ENCODE measurements around the gene CIAPIN1.
"Not testable (repeated sequence)": the region's sequence is repeated elsewhere in the genome, so short reads cannot be mapped to it uniquely, and the experiment has no call there.

Gene CIAPIN1

DNA sequence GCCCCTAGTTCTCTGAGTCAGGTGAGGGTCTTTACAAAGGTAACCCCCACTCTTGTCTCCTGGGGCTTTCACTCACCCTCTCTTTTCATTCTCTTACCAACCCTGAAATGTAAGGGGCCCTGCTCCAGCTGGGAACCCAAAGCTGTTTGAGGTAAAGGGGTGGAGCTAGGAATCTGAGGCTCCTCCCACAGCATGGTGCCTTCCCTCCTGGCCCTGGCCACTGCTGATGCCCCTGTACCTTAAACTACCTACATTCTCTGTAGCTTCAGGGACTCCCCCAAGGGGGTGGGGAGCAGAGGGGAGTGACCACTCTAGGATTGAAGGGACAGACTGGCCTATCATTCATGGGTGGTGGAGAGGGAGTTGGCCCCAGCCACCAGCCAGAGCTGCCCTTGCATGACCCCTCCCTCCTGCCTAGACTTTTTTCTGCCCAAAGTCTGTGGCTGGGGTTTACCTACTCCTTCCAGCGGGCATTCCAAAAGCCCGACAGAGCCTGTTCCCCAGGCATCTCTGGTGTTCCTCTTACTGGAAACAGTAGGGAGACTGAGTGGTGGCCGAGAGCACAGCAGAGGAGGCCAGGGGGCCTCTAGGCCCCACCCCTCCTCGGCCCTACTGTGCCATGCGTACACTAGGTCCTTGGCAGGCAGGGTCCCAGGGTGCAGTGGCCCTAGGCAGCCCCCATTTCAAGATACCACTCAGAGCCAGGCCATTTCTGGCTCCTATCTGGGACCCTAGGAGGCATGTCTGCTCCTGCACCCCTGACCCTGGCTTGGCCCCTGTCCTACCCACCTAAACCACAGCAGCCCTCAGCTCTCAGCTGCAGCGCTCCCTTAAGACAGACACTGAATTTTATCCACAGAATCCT lies 29.6 kb upstream of the CIAPIN1 start:
- no peak for DNase-seq

DNA sequence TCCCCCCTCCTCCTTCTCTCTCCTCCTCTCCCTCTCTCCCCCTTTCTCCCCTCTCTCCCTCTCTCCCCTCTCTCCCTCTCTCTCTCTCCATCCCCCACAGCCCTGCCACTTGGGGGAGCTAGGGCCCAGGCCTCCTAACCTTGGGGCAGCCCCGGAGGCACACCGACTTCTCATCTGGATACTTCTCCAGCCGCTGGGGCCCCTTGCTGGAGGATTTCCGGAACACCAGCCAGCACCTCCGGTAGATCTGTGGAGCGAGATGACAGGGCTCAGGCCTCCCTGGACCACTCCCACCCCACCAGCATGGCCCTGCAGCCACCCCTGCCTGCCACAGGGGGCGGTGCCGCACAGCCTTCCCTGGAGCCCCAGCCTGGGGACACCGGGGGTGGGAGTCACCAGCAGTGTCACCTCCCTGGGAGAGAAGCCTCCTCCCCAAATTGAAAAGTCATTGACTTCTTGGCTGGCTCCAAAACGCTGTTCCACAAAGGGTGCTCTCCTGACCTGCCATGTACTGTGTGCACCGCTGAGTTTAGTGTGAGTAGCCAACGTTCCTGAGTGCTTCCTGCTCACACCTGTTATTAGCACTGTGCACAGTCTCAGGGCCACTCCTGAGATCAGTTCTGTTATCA lies 28.6 kb upstream of the CIAPIN1 start:
- peak; percentile 78 for DNase-seq

- no peak for DNase-seq
Measured at GRCh38 chr16:57474671-57475661, 27.8 kb upstream of the CIAPIN1 start.

DNA sequence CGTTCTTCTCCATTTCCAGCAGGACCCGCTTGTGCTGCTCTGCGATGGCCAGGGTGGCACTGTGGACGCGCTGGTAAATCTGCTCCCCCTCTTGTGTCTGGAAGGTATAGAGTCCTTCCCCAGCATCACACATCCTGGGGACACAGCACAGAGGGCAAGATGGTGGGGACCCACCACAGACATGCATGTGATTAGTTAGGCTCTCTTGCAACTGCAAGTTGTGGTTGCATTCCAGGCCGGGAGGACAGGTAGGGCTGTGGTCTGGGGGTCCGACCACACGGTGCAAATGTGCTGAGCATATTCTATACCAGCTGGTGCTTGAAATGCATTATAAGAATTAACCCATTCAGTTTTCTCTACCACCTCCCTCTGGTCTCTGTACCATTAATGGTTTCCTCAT lies 26.7 kb upstream of the CIAPIN1 start:
- no peak for DNase-seq

DNA sequence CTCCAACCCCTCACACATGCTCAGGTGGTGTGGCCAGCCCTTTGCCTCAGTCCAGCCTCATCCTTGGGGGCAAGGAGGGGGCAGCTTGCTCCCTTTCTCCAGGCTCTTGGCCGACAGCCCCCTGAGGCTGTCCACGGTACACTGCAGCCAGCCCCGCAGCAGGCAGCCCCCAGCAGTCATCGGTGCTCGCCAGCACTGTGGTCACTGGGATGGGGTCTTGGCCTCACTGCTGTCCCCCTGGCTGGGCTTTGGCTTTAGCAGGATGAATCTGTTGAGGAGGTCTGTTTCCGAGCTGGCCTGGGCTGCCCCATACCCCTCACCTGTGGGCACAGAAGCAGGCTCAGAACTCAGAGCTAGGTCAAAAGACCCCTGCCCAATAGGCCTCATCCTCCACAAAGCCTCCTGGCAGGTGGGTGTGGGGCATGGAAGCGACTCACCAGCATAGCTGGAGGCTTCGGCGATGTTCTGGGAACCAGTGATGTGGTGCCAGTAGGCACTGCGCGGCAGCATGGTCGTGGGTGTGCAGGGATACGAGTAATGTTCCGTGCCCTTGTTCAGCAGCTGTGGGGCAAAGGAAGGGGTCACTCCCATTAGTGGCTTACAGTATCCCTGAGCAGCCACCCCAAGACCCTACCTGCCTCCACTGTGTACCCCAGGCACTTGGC lies 26.1 kb upstream of the CIAPIN1 start:
- DNase-seq: no peak

DNA sequence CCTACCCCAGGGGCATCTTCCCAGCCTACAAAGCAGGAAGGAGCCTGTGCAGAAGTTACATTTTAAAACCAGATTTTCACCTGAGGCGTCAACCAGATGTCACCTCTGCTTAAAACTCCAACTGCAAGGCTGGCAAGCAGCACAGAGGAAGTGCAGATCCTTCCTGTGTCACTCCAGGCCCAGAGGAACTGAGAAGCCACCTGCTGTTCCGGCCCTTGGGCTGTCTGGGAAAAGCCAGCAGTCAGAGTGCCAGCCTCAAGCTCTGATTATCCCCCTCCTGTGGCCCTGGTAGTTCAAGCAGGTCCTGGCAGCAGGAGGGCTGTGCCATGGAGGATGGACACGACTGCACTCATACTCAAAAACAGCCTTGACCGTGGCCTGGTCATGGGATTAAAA lies 25.5 kb upstream of the CIAPIN1 start:
- no peak for DNase-seq

- no peak for DNase-seq
Measured at GRCh38 chr16:57471852-57472664, 24.9 kb upstream of the CIAPIN1 start.

DNA sequence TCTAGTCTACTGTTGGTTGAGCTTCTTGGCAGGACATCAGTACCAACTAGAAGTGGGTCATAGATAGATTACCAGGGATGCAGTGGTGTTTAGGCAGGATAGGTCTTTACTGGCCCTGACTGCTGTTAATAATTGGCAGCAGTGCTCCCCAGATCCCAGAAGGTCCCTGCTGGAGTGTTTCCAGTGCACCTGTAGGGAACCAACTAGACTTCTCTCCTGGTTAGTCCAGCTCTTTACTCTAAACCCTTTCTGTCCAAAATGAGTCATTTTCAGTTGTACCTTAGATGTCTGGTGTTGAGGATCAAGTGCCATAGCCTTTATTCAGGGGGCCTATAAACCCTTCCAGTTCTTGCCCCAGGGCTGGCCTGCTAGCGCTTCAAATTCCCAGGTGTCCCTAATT lies 24.0 kb upstream of the CIAPIN1 start:
- no peak for DNase-seq

- no peak for DNase-seq
Measured at GRCh38 chr16:57470711-57471110, 23.5 kb upstream of the CIAPIN1 start.

- no peak for DNase-seq
Measured at GRCh38 chr16:57469917-57470470, 22.8 kb upstream of the CIAPIN1 start.

- no peak for DNase-seq
Measured at GRCh38 chr16:57469046-57469445, 21.9 kb upstream of the CIAPIN1 start.

DNA sequence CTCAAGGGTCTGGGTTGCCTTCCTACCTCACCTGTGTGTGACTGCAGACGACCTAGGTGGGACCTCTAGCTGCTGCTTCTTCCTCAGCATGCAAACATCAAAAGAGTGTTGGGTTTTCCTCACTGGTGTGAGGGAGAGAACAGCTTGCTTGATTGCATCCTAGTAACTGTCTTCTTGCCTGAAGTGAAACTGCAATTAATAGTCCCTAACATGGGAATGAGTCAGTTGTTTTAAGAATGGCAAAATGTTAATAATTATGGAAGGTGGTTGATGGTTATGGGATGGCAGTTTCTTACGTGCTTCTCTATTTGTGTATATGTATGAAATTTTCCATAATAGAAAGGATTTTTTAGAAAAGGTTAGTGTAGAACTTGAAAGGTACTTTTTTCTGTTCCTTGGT lies 21.2 kb upstream of the CIAPIN1 start:
- DNase-seq: no peak

DNA sequence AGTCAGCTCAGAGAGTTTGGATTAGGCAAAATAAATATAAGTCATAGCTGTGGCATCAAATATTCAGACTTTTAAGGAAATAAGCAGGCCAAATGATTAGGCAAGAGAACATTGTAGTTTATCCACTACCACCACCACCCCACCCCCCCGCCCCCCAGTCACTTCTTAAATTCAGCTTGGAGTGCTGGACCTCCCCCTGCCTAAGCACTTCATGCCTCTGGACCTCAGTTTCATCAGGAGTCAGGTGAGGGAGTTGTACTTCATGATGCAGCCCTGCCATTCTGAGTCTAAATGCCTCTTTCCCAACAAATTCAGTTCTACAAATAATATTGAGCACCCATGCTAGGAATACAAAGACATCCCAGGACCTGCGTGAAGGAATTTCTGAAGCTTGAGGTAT lies 17.3 kb upstream of the CIAPIN1 start:
- DNase-seq: no peak

- no peak for DNase-seq
Measured at GRCh38 chr16:57462978-57463362, 15.8 kb upstream of the CIAPIN1 start.

GRCh38 chr16:57462209-57462977 lies 15.2 kb upstream of the CIAPIN1 start, which contains the start of gene POLR2C:
Gene POLR2C (plus strand): TSS chr16:57462679. CDS start chr16:57462725, 46 bp downstream.
- peak; percentile 93 for DNase-seq

- no peak for DNase-seq
Measured at GRCh38 chr16:57452021-57452420, 4.8 kb upstream of the CIAPIN1 start.

DNA sequence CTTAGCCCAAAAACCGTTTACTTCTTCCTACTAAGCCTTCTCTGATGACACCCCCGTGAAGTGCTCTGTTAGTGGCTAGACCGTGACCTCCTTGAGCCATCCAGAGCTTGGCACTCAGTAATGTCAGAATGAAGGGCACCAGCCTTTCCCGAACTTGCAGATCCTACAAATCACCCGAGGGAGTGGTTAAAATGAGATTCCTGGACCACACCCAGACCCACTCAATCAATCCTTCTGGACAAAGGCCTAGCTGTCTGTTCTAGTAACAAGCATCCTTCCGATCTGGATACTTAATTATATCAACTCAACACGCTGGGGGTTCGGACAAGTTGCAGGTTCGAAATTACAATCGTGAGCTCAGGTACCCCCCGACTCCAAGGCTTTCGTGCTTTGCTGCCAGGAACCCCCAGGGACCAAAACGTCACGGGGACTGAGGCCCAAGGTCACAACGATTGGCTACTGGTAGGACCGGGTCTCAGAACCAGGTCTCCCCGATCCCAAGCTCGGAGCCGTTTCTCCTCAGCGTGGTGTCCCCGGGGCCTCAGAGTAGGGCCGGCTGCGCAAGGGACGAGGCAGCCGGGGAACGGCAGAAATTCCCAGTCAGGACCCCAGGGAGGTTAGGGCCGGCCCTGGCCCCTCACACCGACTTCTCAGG lies 527 bp downstream of the CIAPIN1 start:
- DNase-seq: peak; percentile 19

DNA sequence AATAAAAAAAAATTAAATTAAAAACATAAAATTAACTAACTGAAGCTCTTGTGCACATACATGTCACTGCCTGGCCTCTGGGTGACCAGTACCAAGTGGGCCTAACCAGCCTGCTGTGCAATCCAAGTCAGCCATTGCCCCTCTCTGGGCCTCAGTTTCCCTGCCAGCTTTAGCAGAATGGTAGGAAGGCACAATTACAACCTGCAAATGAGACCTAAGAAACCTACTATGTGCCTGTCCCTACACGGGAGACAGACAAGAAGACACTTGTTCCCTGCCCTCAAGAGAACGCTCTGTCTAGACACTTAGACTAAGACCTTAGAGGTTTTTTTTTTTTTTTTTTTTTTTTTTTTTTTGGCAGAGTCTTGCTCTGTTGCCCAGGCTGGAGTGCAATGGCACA lies 1.7 kb downstream of the CIAPIN1 start:
- DNase-seq: no peak

- DNase-seq: no peak
Measured at GRCh38 chr16:57444711-57445110, 2.5 kb downstream of the CIAPIN1 start.

DNA sequence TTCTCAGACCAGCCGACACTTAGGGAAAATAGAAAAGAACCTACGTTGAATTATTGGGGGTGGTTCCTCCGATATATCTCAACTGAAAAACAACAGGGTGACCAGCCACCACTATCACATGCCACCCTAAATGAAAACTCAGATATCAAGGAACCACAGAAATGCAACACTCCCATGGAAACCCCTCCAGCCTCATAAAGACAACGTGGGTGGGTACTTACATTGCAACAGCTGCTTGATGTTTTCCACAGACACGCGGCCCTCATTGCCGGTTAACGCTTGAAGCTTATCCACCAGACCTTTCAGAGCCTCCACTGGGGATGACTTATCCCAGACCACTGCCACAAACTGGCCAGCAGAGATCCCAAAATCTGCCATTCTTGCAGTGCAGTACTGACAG lies 6.6 kb downstream of the CIAPIN1 start:
- not testable (repeated sequence) for DNase-seq

Measured in CD4-positive, alpha-beta T cell treated with Interleukin-6 for 4 hours (primary cell).